Activated gamma-delta T cell (primary cell): ENCODE measurements around the gene FCRL1.

ENCODE experiments used
- DNase-seq: peaks from one replicate; lab custom pipeline; 2025; lab: John Stamatoyannopoulos, UW
- total RNA-seq, 2 donors: gene quantifications; one replicate each; lab custom pipeline; 2026; lab: John Stamatoyannopoulos, UW

FCRL1 gene
- 0.17 to 1.4 reads per million in 2 donors for total RNA-seq

GRCh38 chr1:157819896-157820295 is at the start of gene FCRL1:
TSS of gene FCRL1 (minus strand) at chr1:157820120. CDS start at chr1:157820037, 83 bp downstream.
- DNase-seq = no peak

GRCh38 chr1:157868654-157869053 is 48.7 kb upstream of the FCRL1 start:
- no peak for DNase-seq

- DNase-seq = no peak
Measured at GRCh38 chr1:157862114-157863070, 42.5 kb upstream of the FCRL1 start.

- DNase-seq = no peak
Measured at GRCh38 chr1:157856538-157856937, 36.6 kb upstream of the FCRL1 start.

GRCh38 chr1:157852476-157852875 is 32.6 kb upstream of the FCRL1 start:
- DNase-seq = no peak

- DNase-seq = no peak
Measured at GRCh38 chr1:157849229-157849875, 29.4 kb upstream of the FCRL1 start.

- no peak for DNase-seq
Measured at GRCh38 chr1:157844089-157844830, 24.3 kb upstream of the FCRL1 start.

GRCh38 chr1:157842939-157843338 is 23.0 kb upstream of the FCRL1 start:
- no peak for DNase-seq

GRCh38 chr1:157841708-157842107 is 21.8 kb upstream of the FCRL1 start, which contains the start of gene CD5L:
TSS of gene CD5L (minus strand) at chr1:157841808. CDS start at chr1:157841701, 107 bp downstream.
- no peak for DNase-seq

GRCh38 chr1:157838966-157839365 is 19.0 kb upstream of the FCRL1 start:
- no peak for DNase-seq

GRCh38 chr1:157834430-157834829 is 14.5 kb upstream of the FCRL1 start:
- DNase-seq = no peak

GRCh38 chr1:157833145-157833544 is 13.2 kb upstream of the FCRL1 start:
- no peak for DNase-seq

GRCh38 chr1:157831968-157832626 is 12.2 kb upstream of the FCRL1 start:
- DNase-seq = no peak

GRCh38 chr1:157830887-157831286 is 11.0 kb upstream of the FCRL1 start:
- no peak for DNase-seq

- no peak for DNase-seq
Measured at GRCh38 chr1:157829711-157830110, 9.8 kb upstream of the FCRL1 start.

- no peak for DNase-seq
Measured at GRCh38 chr1:157829210-157829609, 9.3 kb upstream of the FCRL1 start.

- DNase-seq = no peak
Measured at GRCh38 chr1:157820299-157820698, 379 bp upstream of the FCRL1 start.

- no peak for DNase-seq
Measured at GRCh38 chr1:157819215-157819614, 705 bp downstream of the FCRL1 start.

- no peak for DNase-seq
Measured at GRCh38 chr1:157813269-157813668, 6.7 kb downstream of the FCRL1 start.

- DNase-seq = no peak
Measured at GRCh38 chr1:157806431-157807149, 13.3 kb downstream of the FCRL1 start.

- DNase-seq = no peak
Measured at GRCh38 chr1:157803851-157804250, 16.1 kb downstream of the FCRL1 start.
